Effector memory CD8-positive, alpha-beta T cell (primary cell): ENCODE data around the gene COMT.

Experiments
- ATAC-seq: fragments of 150-1000 bp; cut with Tn5 transposase; replicated peaks from 2 replicates; pipeline ENCODE4 v1.10.0; 2021; ENCODE audit warnings: mild to moderate bottlenecking, moderate library complexity
- DNase-seq, 3 experiments: peaks; one replicate each; pipeline ENCODE4 v3.0.0; 2021
- H3K27ac Mint-ChIP-seq, 2 donors: one replicate each; pipeline ENCODE4 v1.8.0; 2022; ENCODE audit warnings: mild to moderate bottlenecking in 2 of 2, mixed read lengths in 2 of 2, moderate library complexity in 2 of 2
- H3K27me3 Mint-ChIP-seq, 2 donors: one replicate each; pipeline ENCODE4 v1.8.0; 2022; ENCODE audit warnings: mixed read lengths in 2 of 2
- H3K36me3 Mint-ChIP-seq: one replicate; pipeline ENCODE4 v1.8.0; 2022; ENCODE audit warnings: mild to moderate bottlenecking, moderate library complexity, mixed read lengths; ENCODE audit not compliant: insufficient read depth
- H3K4me1 Mint-ChIP-seq, 2 donors: one replicate each; pipeline ENCODE4 v1.8.0; 2022; ENCODE audit warnings: low read depth in 2 of 2, mixed read lengths in 2 of 2
- H3K4me3 Mint-ChIP-seq, 2 donors: one replicate each; pipeline ENCODE4 v1.8.0; 2022; ENCODE audit warnings: mild to moderate bottlenecking in 2 of 2, mixed read lengths in 2 of 2, moderate library complexity in 2 of 2
- H3K9me3 Mint-ChIP-seq, 2 donors: one replicate each; pipeline ENCODE4 v1.8.0; 2022; ENCODE audit warnings: mixed read lengths in 2 of 2

COMT gene

DNA sequence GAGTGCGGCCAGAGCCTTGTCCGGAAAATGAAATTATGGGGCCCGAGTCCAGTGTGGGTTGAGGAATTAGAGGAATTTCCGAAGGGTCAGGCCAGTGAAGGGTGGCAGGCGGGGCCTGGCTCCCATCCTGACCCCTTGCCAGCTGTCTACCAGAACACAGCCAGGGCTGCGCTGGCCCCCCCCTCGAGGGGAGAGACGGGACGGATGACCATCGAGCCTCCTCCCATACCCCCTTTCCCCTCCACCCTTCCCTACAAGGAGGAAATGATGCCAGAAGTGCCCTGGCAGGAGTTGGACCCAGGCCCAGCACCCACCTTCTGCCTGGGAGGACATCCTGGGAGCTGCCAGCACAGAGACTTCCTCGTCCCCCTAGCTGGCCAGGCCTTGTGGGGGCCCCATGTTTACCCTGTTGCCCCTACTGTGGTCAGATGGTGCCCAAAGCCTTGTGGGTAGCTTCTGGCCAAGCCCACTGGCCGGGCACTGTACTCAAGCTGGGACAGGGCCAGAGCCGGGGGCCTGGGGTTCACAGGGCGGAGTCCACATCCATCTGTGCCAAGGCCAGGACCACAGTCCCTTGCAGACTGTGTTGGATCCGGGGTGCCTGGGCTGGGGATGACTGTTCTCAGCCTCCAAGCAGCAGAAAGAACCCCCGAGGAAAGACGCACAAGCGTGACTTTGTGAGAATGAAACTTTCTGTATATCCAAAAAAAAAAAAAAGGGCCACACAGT, 54.2 kb downstream of the COMT start:
- no peak for DNase-seq

DNA sequence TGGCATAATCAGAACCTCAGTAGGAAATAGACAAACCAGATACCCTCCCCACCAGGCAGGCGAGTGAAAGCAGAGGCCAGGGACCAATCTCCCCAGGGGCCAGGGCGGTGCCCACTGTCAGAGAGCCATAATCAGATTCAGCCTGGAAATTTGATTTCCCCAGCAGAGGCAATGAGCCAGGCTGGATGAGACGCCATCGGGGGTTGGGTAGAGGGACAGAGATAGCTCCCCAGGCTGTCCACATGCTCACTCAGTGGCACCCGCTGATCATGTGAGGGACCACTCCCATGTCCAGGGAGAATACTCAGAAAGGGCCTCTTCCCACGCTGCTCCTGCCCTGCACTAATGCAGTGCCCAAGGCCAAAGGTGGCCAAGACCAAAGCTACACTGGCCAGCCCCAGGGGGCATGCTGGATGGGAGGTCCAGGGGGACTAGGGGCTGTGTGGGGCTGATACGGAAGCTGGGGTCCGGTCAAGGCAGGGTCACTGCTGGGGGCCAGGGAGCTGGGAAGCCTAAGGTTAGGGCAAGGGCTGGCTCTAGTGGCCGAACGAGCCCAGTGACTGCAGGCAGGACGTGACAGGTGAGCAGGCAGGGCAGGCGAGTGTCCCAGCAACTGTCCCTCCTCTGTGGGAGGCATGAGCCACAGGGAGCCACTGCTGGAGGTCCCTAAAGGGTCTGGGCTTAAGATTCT, 55.3 kb downstream of the COMT start:
- DNase-seq (no peak), ATAC-seq (no peak)
- no peaks in the 10 kb centered on the region for H3K4me1 Mint-ChIP-seq
- no peaks in the 10 kb centered on the region for H3K9me3 Mint-ChIP-seq
- peaks cover 5 to 20% of the 10 kb centered on the region in 2 donors for H3K27me3 Mint-ChIP-seq
- H3K27ac Mint-ChIP-seq, result no peak overlapping the region
- no peaks in the 10 kb centered on the region for H3K36me3 Mint-ChIP-seq
- no peak overlapping the region for H3K4me3 Mint-ChIP-seq

More for the DNA sequence above, 54.2 kb downstream of the COMT start:
- Mint-ChIP-seq H3K36me3 (no peaks in the 10 kb centered on the region), H3K27ac (no peak overlapping the region), H3K9me3 (no peaks in the 10 kb centered on the region), H3K27me3 (peaks cover 5 to 20% of the 10 kb centered on the region in 2 donors), H3K4me1 (no peaks in the 10 kb centered on the region), H3K4me3 (no peak overlapping the region)
- ATAC-seq, result no peak

DNA sequence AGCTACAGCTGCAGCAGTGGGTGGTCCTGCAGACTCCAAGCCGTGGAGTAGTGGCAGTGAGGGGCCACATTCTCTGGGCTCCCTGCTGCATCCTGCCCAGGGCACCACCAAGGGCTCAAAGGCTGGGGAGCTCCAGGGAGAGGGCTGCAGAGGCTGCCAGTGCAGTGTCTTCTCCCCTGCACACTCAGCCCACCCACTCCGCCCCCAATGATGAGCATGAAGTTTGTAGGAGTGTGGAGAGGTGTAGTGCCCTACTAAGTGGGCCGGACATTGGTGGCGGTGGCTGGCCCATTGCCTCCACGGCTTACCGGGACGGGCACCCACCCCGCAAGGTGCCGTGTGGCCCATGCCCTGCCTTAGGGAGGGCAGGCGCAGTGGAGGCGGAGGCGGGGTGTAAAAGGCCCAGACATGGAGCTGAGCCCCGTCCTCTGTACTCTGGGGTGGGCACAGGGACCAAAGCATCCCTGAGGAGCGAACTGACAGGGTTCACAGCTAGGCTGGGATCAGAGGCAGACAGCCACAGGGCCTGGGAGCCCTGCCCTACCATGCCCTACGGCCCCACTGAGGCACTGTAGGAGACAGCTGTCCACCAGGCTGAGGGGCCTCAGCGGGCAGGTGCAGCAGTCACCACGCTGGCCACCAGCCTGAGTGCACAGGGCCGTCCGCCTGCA, 56.1 kb downstream of the COMT start:
- Mint-ChIP-seq H3K4me1 (no peaks in the 10 kb centered on the region), H3K36me3 (no peaks in the 10 kb centered on the region), H3K27me3 (peaks cover 5 to 20% of the 10 kb centered on the region in 2 donors), H3K9me3 (no peaks in the 10 kb centered on the region), H3K4me3 (no peak overlapping the region), H3K27ac (no peak overlapping the region)
- DNase-seq, result no peak
- no peak for ATAC-seq

GRCh38 chr22:19998232-19998951, 56.8 kb downstream of the COMT start:
- H3K27me3 Mint-ChIP-seq, result peaks cover 5 to 20% of the 10 kb centered on the region in 2 donors
- DNase-seq (no peak), ATAC-seq (no peak)
- H3K36me3 Mint-ChIP-seq, result no peaks in the 10 kb centered on the region
- no peaks in the 10 kb centered on the region for H3K4me1 Mint-ChIP-seq
- no peaks in the 10 kb centered on the region for H3K9me3 Mint-ChIP-seq
- no peak overlapping the region for H3K27ac Mint-ChIP-seq
- H3K4me3 Mint-ChIP-seq, result no peak overlapping the region

DNA sequence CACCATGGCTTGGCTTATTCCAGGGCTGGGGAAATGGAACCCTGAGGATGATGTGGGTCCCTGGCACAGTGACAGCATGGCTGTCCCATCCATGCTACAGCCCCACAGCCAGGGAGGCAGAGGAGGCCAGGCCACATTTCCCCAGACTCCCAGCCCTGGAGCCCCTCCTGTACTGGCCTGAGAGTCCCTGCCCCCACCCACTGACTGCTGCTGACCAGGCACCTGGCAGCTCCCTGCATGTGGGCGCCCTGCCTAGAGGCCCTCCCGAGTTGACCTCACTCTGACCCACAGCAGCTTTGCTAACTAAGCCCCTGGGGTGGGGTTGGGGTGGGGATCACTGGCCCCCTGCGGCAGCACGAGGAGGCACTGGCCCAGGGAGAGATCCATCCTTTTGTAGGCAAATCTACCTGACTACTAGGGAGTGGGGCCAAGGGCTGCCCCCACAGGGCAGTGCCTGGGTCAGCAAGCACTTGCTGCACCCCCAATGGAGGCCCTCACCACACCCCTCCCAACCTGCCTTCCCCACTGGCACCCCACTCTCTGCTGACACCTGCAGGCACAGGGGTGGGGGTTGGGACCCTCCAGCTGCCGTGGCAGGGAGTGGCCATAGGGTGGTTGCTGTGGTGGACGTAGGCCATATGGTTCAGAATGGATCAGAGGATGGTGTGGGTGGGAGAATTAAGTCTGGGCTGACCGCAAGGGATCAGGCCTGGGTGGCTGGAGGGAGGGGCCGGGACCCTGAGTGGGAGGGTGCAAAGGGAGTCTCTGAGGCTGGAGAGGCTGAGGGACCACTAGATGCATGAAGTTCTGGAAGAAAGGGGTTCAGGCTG, 57.6 kb downstream of the COMT start:
- Mint-ChIP-seq H3K4me1 (no peaks in the 10 kb centered on the region), H3K27me3 (peaks cover under 1 to 13% of the 10 kb centered on the region in 2 donors), H3K4me3 (no peak overlapping the region), H3K9me3 (no peaks in the 10 kb centered on the region), H3K36me3 (no peaks in the 10 kb centered on the region), H3K27ac (no peak overlapping the region)
- DNase-seq, result no peak
- ATAC-seq, result no peak

DNA sequence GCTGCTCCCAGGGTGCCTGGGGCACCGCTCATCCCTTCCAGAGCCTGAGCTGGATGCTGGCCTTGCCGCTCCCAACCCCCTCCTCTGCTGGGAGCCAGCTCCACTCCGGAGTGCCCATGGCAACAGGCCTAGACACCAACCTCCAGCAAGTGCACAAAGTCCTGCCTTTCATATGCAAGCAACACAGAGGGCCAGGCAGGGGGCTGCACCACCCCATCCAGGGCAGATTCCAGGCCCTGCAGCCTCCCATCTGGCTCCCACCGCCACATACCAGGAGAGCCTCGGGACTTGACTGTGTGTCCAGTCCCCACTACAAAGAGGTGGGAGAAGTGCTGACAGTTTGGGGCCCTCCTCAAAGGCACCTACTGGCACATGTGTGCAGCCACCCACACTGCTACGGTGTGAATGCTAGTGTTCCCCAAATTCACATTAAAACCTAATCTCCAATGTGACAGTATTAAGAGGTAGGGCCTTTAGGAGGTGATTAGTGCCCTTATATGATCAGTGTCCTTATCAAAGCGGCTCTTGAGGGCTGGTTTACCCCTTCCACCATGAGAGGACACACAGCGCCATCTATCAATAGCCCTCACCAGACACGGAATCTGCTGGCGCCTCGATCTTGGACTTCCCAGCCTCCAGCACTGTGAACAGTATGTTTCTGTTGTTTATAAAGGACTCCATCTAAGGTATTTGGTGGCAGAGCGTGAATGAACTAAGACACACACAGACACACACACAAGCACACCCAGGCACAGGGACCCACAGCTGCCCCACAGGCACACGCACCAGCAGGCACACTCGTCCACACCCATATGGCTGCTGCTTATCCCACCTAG, 58.9 kb downstream of the COMT start:
- Mint-ChIP-seq H3K27me3 (peaks cover 0 to under 1% of the 10 kb centered on the region in 2 donors), H3K9me3 (no peaks in the 10 kb centered on the region), H3K27ac (no peak overlapping the region), H3K4me1 (no peaks in the 10 kb centered on the region), H3K4me3 (no peak overlapping the region), H3K36me3 (no peaks in the 10 kb centered on the region)
- ATAC-seq (no peak), DNase-seq (no peak)

DNA sequence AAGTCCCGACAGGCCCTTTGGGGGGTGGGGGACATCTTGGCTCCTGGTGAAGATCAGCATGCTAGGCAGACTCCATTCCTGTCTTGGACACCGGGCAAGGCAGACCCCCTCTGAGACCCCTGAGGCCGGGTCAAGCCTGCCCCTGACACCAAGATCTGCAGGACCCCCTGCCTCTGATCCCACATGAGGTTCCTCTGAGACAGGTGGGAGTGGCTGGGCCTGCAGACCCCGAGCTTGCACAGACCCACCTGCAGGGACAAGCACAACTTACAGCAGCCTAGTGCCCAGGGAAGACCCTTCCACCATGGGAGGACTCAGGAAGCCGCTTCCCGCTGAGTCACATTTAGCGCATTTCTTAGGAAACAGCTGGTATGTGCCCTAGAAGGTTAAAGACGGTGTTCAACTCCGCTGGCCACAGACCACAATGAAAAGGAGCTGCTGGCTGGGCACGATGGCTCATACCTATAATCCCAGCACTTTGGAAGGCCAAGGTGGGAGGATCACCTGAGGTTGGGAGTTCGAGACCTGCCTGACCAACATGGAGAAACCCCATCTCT, 59.6 kb downstream of the COMT start:
- Mint-ChIP-seq H3K36me3 (no peaks in the 10 kb centered on the region), H3K27me3 (no peaks in the 10 kb centered on the region), H3K4me3 (no peak overlapping the region), H3K4me1 (no peaks in the 10 kb centered on the region), H3K27ac (no peak overlapping the region), H3K9me3 (no peaks in the 10 kb centered on the region)
- DNase-seq, result no peak
- no peak for ATAC-seq

DNA sequence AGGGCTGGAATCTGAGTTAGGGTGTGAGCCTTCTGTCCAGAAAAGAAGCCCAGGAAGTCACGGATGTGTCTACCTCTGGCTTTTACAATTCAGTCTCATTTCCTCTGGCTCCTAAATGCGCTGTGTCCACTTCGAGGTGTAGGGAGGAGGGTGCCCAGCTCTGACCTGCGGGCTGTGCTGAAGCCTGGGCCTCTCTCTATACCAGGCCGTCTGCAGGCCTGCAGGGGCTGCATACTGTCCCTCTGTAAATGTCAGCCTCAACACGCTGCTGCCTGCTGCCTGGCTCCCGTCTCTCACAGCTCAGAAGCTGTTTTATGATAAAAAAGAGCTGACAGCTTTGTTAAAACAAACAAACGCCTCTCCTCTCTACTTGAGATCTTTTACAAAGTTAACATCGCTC, 60.6 kb downstream of the COMT start:
- no peaks in the 10 kb centered on the region for H3K4me1 Mint-ChIP-seq
- H3K9me3 Mint-ChIP-seq, result no peaks in the 10 kb centered on the region
- no peak overlapping the region for H3K4me3 Mint-ChIP-seq
- ATAC-seq, result no peak
- H3K36me3 Mint-ChIP-seq, result no peaks in the 10 kb centered on the region
- no peaks in the 10 kb centered on the region for H3K27me3 Mint-ChIP-seq
- DNase-seq, result no peak
- H3K27ac Mint-ChIP-seq, result no peak overlapping the region

DNA sequence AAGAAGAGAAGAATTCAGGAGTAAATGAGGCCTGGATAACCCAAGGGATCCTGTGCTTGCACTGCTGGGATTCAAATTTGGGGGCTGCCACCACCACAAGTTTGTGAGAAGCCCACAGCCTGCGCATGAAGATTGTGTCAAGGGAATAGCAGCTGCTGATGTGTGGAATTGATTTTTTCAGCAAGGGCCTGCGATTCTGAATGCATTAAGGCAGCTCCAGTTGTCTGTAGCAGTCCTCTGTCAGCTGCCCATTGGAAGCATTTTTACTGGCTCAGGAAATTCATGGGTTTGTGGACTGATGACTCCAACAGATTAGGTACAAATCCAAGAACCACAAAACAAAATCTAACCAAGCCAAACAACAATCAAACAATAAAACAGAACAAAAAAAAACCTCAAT, 61.1 kb downstream of the COMT start:
- no peak for DNase-seq
- ATAC-seq, result no peak
- Mint-ChIP-seq H3K4me1 (no peaks in the 10 kb centered on the region), H3K36me3 (no peaks in the 10 kb centered on the region), H3K27me3 (no peaks in the 10 kb centered on the region), H3K4me3 (no peak overlapping the region), H3K9me3 (no peaks in the 10 kb centered on the region), H3K27ac (no peak overlapping the region)

- ATAC-seq, result no peak
- H3K4me1 Mint-ChIP-seq, result no peaks in the 10 kb centered on the region
- H3K36me3 Mint-ChIP-seq, result no peaks in the 10 kb centered on the region
- no peaks in the 10 kb centered on the region for H3K9me3 Mint-ChIP-seq
- H3K4me3 Mint-ChIP-seq, result no peak overlapping the region
- no peak for DNase-seq
- H3K27ac Mint-ChIP-seq, result no peak overlapping the region
- no peaks in the 10 kb centered on the region for H3K27me3 Mint-ChIP-seq
Observed at GRCh38 chr22:20003304-20003703, 61.7 kb downstream of the COMT start.

DNA sequence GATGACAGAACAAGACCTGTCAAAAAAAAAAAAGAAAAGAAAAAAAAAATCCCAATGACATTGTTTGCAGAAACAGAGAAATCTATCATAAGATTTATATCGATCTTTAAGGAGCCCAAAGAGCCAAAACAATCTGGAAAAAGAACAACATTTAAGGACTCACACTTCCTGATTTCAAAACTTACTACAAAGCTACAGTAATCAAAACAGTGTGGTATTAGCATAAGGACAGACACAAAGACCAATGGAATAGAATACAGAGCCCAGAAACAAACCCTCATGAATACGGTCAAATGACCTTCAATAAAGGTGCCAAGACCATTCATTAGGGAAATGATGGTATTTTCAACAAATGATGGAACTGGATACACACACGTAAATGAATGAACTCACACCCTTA, 62.9 kb downstream of the COMT start:
- Mint-ChIP-seq H3K4me1 (no peaks in the 10 kb centered on the region), H3K36me3 (no peaks in the 10 kb centered on the region), H3K27ac (no peak overlapping the region), H3K27me3 (no peaks in the 10 kb centered on the region), H3K4me3 (no peak overlapping the region), H3K9me3 (no peaks in the 10 kb centered on the region)
- DNase-seq (no peak), ATAC-seq (no peak)
